ENCODE data around the gene PHKB.

The PHKB gene

DNA sequence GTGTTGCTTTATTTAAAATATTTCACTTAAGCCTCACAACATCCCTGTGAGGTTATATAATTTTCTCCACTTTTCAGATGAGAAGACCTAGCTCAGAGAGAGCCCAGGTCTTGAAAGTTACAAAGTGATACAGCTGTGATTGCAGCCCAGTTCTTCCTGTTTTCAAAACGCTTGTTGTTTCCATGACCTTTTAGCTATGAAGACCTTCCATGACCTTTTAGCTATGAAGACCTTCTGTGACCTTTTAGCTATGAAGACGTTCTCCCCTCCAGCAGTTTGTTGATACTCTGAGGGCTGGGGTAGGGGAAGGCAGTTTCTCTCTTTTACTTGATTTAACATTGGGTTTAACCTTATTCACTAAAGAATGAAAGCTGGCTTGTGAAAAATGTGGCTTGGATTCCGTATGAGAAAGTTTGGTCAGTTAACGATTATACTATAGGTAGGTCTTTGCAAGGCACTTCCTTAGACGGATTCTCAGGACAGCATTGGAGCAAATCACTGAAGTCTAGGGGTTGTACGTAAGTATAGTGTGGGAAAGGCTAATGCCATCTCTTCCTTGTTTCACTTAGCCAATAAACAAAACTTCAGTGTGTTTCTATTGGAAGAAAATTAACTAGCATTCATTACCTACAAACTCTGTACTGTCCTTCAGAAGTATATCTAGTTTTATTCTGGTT lies 20.7 kb downstream of the PHKB start:
- Mint-ChIP-seq H3K36me3 (ENCODE audit: low read depth) (peaks cover 11% of the 10 kb centered on the region), H3K27me3 (no peaks in the 10 kb centered on the region), H3K4me1 (ENCODE audit: low read depth) (peaks cover 41% of the 10 kb centered on the region), H3K4me3 (peak overlapping the region; percentile 16), H3K9me3 (no peaks in the 10 kb centered on the region), H3K27ac (peak overlapping the region; percentile 75)

DNA sequence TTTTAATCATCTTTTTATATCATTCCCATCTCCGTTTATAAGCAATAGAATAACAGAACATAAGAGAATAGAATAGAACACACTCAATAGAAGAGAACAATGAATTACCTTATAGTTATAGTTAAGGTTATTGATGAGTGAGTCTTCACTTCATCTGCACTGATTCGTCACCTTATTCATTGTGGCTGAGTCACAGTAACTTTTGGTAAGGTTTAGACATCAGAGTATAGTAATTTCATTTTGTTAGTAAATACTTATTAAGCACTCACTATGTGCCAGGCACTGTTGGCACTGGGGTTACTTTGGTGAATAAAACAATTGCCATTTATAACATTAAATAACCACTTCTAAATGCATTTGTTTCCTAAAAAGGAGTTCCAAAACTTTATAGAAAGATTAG lies 22.5 kb downstream of the PHKB start:
- H3K27me3 Mint-ChIP-seq, result no peaks in the 10 kb centered on the region
- no peak overlapping the region for H3K27ac Mint-ChIP-seq
- H3K36me3 Mint-ChIP-seq (ENCODE audit: low read depth), result peaks cover 23% of the 10 kb centered on the region
- peaks cover 6% of the 10 kb centered on the region for H3K9me3 Mint-ChIP-seq
- peaks cover 30% of the 10 kb centered on the region for H3K4me1 Mint-ChIP-seq (ENCODE audit: low read depth)
- no peak overlapping the region for H3K4me3 Mint-ChIP-seq

DNA sequence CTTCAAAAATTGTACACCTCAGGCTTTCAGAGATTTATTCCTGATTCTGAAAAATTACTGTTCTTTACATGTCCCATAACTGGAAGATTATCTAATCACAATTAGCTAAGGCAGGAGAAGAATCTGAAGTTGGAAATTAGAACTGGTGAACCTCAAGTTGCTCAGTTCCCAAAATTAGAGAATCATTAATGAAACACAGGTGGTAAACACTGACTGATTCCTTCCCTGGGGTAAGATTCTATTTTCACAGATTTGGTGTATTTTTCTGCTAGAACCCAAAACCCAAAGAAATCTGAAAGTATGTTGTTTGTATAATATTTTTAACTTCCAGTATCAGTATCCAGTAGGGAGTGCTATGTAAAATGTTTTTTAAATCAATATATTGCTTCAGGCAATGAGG lies 25.7 kb downstream of the PHKB start:
- Mint-ChIP-seq H3K27ac (no peak overlapping the region), H3K4me1 (ENCODE audit: low read depth) (peaks cover 26% of the 10 kb centered on the region), H3K9me3 (peaks cover 13% of the 10 kb centered on the region), H3K27me3 (no peaks in the 10 kb centered on the region), H3K4me3 (no peak overlapping the region), H3K36me3 (ENCODE audit: low read depth) (peaks cover 48% of the 10 kb centered on the region)

DNA sequence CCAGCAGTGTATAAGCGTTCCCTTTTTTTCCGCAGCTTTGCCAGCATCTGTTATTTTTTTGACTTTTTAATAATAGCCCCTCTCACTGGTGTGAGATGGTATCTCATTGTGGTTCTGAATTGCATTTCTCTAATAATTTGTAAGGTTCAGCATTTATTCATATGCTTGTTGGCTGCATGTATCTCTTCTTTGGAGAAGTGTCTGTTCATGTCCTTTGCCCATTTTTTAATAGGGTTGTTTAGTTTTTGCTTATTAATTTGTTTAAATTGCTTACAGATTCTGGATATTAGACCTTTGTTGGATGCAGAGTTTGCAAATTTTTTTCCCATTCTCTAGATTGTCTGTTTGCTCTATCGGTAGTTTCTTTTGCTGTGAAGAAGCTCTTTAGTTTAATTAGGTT lies 26.9 kb downstream of the PHKB start:
- Mint-ChIP-seq H3K36me3 (ENCODE audit: low read depth) (peaks cover 57% of the 10 kb centered on the region), H3K27ac (no peak overlapping the region), H3K9me3 (peaks cover 18% of the 10 kb centered on the region)

DNA sequence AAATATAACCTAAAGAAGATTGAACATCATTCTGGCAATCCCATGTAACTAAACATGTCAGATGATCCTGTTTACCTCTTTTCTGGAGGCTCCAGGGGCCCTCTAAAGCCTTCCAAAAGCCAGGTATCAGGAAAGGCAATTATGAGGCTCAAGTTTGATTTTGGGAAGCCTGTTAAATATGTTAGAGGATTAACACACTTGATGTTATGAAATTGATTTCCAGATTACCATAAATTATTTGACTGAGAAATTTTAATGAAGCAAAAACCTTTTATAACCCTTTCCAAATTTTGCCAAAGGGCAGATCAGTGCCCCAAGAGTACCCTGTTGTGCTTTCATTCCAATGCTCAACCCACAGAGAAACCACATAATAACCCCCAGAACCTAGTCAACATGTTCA lies 29.3 kb downstream of the PHKB start:
- H3K36me3 Mint-ChIP-seq (ENCODE audit: low read depth), result peaks cover 58% of the 10 kb centered on the region
- H3K9me3 Mint-ChIP-seq, result peaks cover 18% of the 10 kb centered on the region
- H3K27me3 Mint-ChIP-seq, result no peaks in the 10 kb centered on the region
- H3K4me3 Mint-ChIP-seq, result no peak overlapping the region
- peaks cover 42% of the 10 kb centered on the region for H3K4me1 Mint-ChIP-seq (ENCODE audit: low read depth)
- no peak overlapping the region for H3K27ac Mint-ChIP-seq

More for the DNA sequence above, 26.9 kb downstream of the PHKB start:
- no peak overlapping the region for H3K4me3 Mint-ChIP-seq
- peaks cover 34% of the 10 kb centered on the region for H3K4me1 Mint-ChIP-seq (ENCODE audit: low read depth)
- no peaks in the 10 kb centered on the region for H3K27me3 Mint-ChIP-seq

DNA sequence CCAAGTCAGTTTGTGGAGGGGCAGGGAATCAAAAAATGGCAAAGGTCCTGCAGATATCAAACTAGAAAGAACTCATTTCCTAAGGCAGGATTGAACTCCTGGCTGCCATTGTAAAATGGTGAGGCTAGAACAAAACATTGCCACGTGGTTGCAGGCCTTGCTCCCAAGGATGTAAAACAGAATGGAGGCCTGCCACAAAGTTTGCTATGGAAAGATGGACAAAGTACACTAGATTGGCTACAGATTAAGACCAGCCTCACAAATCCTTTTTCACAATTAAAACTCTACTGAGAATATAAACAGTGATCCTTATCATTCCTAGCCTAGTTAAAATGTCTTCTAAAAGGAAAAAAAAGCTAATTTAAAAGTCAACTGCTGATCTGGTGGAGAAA lies 30.9 kb downstream of the PHKB start:
- Mint-ChIP-seq H3K27me3 (no peaks in the 10 kb centered on the region), H3K4me1 (ENCODE audit: low read depth) (peaks cover 42% of the 10 kb centered on the region), H3K9me3 (peaks cover 18% of the 10 kb centered on the region), H3K27ac (peak overlapping the region; percentile 91), H3K36me3 (ENCODE audit: low read depth) (peaks cover 52% of the 10 kb centered on the region), H3K4me3 (peak overlapping the region; percentile 77)

DNA sequence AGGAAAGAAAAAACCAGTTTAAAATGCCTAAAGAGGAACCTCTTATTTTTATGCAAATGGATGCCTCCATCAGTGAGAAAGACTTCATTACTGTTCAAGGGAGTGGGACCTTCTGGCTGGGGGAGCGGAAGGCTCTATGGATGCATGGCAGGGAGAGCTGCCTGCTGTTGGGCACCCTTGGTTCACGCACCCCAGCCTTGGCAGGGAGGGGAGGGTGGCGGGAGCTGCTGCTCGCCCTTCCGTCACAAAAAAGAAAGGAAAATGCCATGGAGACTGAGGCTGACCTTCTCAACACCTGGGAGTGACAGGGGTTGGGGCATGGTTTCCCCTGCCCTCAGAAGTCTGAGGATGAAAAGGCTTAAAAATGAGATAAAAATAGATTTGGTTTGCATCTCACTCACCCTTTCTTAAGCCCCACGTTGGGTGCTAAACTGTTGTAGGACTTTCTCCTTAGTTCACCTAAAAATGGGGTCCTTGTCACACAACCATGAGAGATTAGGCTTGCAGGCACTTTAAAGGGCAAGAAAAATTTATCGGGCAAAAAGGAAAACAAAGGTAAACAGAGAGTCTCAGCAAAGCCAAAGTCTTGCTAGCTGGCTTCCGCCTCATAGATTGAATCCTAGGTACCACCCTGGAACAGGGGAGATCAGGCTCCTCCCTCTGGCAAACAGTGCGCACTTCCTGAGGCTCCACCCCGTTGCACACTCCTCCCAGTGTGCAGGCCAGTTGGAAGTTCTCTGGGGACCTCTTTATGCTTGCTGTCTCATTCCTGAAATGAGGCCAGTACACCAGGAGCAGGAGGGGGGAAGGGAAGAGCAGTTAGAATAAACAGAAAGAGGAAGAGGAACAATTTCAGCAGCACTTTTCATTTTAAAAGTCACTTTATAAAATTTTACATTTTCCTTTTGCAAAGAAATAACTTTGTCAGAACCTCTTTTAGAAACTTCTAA lies 31.6 kb downstream of the PHKB start:
- Mint-ChIP-seq H3K27me3 (no peaks in the 10 kb centered on the region), H3K4me3 (peak overlapping the region; percentile 77), H3K9me3 (peaks cover 18% of the 10 kb centered on the region), H3K27ac (peak overlapping the region; percentile 91), H3K4me1 (ENCODE audit: low read depth) (peaks cover 42% of the 10 kb centered on the region), H3K36me3 (ENCODE audit: low read depth) (peaks cover 54% of the 10 kb centered on the region)

DNA sequence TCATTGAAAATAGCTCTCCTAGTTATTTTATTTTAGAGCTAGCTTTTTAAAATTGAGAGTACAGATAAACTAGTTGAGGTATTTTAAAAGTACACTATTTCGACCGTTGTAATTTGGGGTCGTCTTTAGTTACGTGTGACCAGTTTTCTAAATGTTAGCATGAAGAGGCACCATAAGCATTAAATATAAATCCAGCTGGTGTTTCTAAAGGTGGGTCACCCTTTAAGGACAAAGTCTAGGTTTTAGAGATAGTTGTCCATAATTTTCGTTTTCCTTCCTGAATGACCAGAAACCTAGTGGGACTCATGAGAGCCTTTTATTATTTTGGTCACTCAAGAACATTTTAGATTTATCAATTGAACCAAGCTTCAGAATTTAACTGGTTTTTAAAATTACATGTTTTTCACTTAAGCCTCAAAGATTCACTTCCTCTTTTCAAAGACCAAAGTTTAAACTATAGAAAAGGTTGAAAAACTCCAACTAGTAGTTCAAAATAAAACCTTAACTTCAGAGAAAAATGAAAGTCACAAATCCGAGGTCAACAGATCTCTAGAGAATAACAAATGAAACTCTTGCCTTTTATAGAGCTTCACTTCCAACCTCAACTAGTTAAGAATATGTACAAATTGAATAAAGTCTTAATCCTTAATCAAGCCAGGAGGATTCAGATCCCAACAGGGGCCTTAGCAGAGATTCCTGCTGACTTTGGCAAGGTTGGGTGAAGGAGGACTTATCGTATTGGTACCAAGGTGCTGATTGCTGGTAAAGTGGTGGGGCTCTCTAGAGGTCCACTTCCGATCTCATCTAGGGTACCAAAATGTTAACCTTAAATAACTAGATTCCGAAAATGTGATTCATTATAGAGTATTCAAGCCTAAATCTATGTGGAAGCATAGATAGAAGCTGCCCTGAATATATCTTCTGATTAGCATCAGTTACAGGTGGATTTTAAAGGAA lies 32.5 kb downstream of the PHKB start:
- Mint-ChIP-seq H3K4me3 (peak overlapping the region; percentile 56), H3K4me1 (ENCODE audit: low read depth) (peaks cover 42% of the 10 kb centered on the region), H3K36me3 (ENCODE audit: low read depth) (peaks cover 49% of the 10 kb centered on the region), H3K9me3 (peaks cover 12% of the 10 kb centered on the region), H3K27ac (peak overlapping the region; percentile 58), H3K27me3 (no peaks in the 10 kb centered on the region)

DNA sequence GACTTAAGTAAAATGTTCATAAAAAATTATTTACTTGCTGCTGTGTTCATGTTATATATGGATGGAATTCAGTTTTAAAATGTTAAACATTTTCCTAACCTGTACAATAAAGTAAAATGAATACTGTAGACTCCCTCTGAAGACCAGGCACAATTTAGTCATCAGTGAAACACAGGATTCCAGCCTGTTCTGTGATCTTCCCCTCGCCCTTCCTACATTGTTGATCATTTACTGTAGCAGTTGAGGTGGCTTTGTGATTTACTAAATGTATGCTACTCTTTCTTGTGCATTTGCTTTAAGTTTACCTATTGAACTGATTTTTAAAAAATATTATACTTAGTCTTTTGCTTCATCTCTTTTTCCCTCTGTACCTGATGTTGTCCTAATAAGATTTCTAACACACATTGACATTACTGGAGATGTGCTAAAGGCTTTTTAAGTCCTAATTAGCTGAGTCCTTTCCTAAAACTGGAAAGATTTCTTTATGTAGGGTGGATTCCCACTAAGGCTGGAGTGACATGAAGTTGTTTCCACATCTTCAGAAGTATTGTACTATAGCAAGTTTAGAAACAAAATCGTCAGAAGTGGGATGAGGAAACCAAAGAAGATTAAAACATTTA lies 38.1 kb downstream of the PHKB start:
- Mint-ChIP-seq H3K36me3 (ENCODE audit: low read depth) (peaks cover 54% of the 10 kb centered on the region), H3K9me3 (no peaks in the 10 kb centered on the region), H3K27me3 (no peaks in the 10 kb centered on the region), H3K4me3 (no peak overlapping the region), H3K27ac (no peak overlapping the region), H3K4me1 (ENCODE audit: low read depth) (peaks cover 8% of the 10 kb centered on the region)

DNA sequence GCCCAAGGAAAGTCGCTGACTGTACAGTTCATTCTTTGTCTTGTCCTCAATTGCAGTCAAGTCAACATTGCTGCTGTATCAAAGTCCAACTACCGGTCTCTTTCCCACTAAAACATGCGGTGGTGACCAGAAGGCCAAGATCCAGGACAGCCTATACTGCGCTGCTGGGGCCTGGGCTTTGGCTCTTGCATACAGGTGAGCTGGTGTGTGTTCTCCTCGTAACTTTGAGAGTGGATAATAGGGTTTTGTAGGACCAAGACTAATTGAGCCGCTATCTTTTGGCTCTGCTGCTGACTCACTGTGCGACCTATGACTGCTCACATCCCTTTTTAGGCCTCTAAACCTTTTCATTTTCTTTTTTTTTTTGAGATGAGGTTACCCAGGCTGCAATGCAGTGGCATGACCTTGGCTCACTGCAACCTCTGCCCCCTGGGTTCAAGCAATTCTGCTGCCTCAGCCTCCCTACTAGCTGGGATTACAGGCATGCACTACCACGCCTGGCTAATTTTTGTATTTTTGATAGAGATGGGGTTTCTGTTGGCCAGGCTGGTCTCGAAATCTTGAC lies 38.7 kb downstream of the PHKB start:
- no peaks in the 10 kb centered on the region for H3K9me3 Mint-ChIP-seq
- H3K27ac Mint-ChIP-seq, result no peak overlapping the region
- no peaks in the 10 kb centered on the region for H3K27me3 Mint-ChIP-seq
- peaks cover 59% of the 10 kb centered on the region for H3K36me3 Mint-ChIP-seq (ENCODE audit: low read depth)
- no peak overlapping the region for H3K4me3 Mint-ChIP-seq
- peaks cover 2% of the 10 kb centered on the region for H3K4me1 Mint-ChIP-seq (ENCODE audit: low read depth)

DNA sequence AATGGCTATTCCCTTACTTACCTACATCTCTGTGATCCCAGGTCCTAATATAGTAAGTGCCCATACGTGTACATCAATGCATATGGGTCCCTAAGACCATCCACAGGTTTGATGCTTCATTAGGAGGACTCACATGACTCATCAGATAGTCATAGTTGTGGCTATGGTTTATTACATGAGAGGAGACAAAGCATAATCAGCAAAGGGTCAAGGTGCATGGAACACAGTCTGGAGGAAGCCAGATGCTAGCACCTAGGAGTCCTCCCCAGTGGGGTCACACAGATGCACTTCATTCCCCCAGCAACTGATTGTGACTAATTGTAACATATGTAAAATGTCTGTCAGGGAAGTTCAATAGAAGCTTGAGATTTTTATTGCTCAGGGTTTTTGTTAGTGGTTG lies 42.8 kb downstream of the PHKB start:
- Mint-ChIP-seq H3K36me3 (ENCODE audit: low read depth) (peaks cover 67% of the 10 kb centered on the region), H3K4me3 (no peak overlapping the region), H3K4me1 (ENCODE audit: low read depth) (peaks cover 3% of the 10 kb centered on the region), H3K27ac (no peak overlapping the region), H3K27me3 (no peaks in the 10 kb centered on the region), H3K9me3 (no peaks in the 10 kb centered on the region)

DNA sequence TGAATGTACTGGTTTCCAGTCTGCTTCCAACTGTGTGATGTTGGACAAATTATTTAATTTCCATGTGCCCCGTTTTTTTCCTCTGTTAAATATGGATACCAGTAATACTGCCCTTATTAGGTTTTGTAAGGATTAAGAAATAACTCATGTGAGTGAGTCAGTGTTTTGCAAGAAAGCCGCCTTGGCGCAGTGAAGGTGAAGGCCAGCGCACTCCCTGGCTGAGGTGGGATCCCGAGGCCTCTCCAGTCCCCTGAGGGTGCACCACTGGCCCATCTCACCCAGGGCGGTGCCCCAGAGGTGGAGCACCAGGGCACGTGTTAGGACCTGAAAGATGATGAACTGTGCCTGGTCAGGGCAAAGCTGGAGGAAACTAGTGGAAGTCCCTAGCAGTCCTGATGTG lies 43.5 kb downstream of the PHKB start:
- Mint-ChIP-seq H3K9me3 (no peaks in the 10 kb centered on the region), H3K36me3 (ENCODE audit: low read depth) (peaks cover 61% of the 10 kb centered on the region), H3K27ac (no peak overlapping the region), H3K4me1 (ENCODE audit: low read depth) (peaks cover 3% of the 10 kb centered on the region), H3K27me3 (no peaks in the 10 kb centered on the region), H3K4me3 (no peak overlapping the region)

DNA sequence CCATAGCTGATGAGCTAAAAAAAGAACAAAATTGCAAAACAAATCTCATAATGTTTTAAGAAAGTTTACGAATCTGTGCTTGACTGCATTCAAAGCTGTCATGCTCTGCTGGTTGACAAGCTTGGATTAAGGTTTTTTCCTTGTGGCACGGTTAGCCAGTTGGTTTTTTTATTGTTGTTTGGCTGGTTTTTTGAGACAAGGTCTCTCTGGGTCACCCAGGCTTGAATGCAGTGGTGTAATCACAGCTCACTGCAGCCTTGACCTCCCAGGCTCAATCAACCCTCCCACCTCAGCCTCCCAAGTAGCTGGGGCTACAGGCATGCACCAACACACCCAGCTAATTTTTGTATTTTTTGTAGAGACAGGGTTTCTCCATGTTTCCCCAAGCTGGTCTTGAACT lies 45.7 kb downstream of the PHKB start:
- no peaks in the 10 kb centered on the region for H3K9me3 Mint-ChIP-seq
- peaks cover 58% of the 10 kb centered on the region for H3K36me3 Mint-ChIP-seq (ENCODE audit: low read depth)
- no peak overlapping the region for H3K27ac Mint-ChIP-seq
- no peak overlapping the region for H3K4me3 Mint-ChIP-seq
- H3K27me3 Mint-ChIP-seq, result no peaks in the 10 kb centered on the region
- H3K4me1 Mint-ChIP-seq (ENCODE audit: low read depth), result peaks cover 3% of the 10 kb centered on the region

DNA sequence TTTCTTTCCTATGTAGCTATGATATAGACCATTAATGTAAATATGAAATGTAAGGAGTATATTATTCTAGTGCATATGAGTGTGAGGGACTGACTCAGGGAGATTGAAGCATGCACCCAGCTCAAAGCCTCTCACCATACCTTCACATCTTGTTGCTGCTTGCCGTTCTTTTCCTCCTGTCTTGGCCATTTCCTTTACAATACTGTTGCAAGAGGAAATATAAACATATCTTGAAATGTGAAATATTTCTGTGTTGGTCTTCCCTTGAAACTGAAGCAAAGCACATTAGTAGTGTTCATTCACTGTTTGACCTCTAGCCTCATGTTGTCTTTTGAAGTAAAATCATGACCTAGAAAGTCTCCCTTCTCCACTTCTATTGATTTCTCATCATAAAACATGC lies 46.6 kb downstream of the PHKB start:
- Mint-ChIP-seq H3K4me3 (no peak overlapping the region), H3K9me3 (no peaks in the 10 kb centered on the region), H3K27me3 (no peaks in the 10 kb centered on the region), H3K4me1 (ENCODE audit: low read depth) (peaks cover 3% of the 10 kb centered on the region), H3K36me3 (ENCODE audit: low read depth) (peaks cover 61% of the 10 kb centered on the region), H3K27ac (peak overlapping the region; percentile 59)
